C4-2B (cell line): ENCODE results near the gene ADGRE3.
"Not testable (repeated sequence)": the region's sequence is repeated elsewhere in the genome, so short reads cannot be mapped to it uniquely, and the experiment has no call there.

ENCODE experiments used
- H3K27ac ChIP-seq: fragments of 450-650 bp; 2 replicates; pipeline ENCODE4 v1.5.1; 2017
- ZFX ChIP-seq: fragments of 450-650 bp; IDR thresholded peaks from 2 replicates; pipeline ENCODE4 v1.6.1; 2017
- TF ChIP-seq, protein P1 (sequence below): fragments of 450-650 bp; conservative IDR thresholded peaks from 2 replicates; pipeline ENCODE4 v1.5.1; 2017; ENCODE audit warnings: mild to moderate bottlenecking

The ADGRE3 gene

DNA sequence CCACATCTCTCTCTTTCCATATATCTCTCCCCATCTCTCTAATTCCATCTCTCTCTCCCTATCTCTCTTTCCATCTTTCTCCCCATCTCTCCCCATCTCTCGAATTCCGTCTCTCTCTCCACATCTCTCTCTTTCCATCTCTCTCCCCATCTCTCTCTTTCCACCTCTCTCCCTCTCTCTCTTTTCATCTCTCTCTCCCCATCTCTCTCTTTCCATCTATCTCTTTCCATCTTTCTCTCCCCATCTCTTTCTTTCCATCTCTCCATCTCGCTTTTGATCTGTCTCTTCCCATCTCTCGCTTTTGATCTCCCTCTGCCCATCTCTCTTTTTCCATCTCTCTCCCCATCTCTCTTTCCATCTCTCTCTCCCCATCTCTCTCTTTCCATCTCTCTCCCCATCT, 25.6 kb downstream of the ADGRE3 start:
- no peak overlapping the region for H3K27ac ChIP-seq
- TF ChIP-seq ZFX = no peak
- TF ChIP-seq, protein P1, sequence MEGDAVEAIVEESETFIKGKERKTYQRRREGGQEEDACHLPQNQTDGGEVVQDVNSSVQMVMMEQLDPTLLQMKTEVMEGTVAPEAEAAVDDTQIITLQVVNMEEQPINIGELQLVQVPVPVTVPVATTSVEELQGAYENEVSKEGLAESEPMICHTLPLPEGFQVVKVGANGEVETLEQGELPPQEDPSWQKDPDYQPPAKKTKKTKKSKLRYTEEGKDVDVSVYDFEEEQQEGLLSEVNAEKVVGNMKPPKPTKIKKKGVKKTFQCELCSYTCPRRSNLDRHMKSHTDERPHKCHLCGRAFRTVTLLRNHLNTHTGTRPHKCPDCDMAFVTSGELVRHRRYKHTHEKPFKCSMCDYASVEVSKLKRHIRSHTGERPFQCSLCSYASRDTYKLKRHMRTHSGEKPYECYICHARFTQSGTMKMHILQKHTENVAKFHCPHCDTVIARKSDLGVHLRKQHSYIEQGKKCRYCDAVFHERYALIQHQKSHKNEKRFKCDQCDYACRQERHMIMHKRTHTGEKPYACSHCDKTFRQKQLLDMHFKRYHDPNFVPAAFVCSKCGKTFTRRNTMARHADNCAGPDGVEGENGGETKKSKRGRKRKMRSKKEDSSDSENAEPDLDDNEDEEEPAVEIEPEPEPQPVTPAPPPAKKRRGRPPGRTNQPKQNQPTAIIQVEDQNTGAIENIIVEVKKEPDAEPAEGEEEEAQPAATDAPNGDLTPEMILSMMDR = no peak

DNA sequence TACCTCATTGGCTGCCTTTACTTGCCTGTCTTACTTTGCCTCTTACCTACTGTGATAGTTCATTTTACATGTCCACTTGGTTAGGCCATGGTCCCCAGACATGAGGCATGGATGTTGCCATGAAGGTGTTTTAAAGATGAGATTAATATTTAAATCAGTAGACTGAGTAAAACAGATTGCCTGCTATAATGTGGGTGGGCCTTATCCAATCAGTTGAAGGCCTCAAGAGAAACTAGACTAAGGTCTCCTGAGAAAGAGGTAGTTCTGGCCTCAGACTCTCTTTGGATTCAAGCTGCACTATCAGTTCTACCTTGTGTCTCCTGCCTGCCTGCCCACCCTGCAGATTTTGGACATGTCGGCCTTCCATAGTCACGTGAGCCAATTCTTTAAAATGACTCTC, 26.1 kb downstream of the ADGRE3 start:
- TF ChIP-seq, protein P1 = no peak
- TF ChIP-seq ZFX = no peak
- no peak overlapping the region for H3K27ac ChIP-seq

DNA sequence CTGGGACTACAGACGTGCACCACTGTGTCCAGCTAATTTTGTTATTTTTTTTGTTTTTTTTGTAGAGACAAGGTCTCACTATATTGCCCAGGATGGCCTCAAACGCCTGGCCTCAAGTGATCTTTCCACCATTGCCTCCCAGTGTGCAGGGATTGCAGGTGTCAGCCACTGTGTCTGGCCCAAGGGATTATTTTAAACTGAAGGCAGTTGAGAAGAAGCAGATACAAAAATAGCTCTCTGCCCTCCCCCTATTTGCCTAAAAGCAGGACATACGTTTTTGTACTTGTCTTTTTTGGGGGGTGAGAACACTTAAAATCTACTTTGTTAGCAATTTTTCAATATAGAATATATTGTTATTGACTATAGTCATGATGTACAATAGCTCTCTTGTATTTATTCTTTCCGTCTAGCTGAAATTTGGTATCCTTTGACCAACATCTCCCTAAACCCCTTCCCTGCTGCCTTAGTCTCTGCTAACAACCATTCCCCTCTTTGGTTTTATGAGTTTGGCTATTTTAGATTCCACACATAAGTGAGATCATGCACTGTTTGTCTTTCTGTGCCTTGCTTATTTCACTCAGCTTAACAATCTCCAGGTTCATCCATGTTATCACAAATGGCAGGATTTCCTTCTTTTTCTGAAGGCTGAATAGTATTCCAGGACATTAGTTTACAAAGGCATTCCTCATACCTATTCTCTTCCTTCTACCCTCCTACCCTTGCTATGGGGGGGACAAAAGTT, 34.9 kb downstream of the ADGRE3 start:
- no peak overlapping the region for H3K27ac ChIP-seq
- TF ChIP-seq ZFX = no peak
- TF ChIP-seq, protein P1 = no peak

DNA sequence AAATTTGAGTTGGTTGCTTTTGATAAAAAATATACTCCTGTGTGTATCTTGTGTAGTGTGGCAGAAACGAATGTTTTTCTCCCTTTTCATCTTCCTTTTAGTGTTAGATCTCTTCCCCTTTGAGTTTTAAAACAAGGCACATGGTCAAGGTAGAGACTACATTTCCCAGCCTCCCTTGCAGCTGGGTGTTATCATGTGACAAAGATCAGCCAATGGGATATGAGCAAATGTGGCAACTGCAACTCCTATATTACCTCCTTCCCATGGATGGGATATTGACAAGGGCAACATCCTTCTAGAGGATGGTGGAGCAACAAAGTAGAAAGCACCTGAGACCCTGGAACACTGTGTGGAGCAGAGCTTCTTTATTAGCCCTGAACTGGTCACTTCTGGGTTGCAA, 42.4 kb downstream of the ADGRE3 start:
- TF ChIP-seq ZFX = no peak
- TF ChIP-seq, protein P1 = no peak
- H3K27ac ChIP-seq = no peak overlapping the region

DNA sequence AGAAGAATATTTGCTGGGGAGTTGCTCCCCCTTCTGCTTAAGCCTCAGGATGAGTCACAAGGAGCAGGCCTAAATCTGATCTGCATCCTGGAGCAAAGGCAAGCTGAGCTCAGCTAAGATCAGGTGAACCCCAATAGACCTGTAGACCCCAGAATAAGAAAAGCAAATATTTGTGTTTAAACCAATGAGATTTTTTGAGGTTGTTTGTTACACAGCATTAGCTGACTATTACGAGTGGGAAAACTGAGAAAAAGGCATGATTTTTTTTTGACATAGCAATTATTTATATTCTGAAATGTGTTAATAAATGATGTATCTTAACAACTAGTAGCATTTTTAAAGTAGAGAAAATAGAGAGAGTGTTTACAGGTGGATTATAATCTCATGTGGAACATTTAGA, 45.1 kb downstream of the ADGRE3 start:
- no peak overlapping the region for H3K27ac ChIP-seq
- no peak for TF ChIP-seq ZFX
- TF ChIP-seq, protein P1 = no peak

DNA sequence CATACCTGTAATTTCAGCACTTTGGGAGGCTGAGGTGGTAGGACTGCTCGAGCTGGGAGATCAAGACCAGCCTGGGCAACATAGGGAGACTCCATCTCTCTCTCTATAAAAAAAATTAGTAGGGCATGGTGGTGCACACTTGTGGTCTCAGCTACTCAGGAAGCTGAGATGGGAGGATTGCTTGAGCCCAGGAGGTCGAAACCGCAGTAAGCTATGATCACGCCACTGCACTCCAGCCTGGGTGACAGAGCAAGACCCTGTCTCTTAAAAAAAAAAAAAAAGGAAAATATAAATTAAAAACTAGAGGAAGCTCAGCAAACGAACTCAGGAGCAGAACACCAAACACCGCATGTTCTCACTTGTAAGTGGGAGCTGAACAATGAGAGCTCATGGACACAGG, 50.2 kb downstream of the ADGRE3 start:
- H3K27ac ChIP-seq = not testable (repeated sequence)

DNA sequence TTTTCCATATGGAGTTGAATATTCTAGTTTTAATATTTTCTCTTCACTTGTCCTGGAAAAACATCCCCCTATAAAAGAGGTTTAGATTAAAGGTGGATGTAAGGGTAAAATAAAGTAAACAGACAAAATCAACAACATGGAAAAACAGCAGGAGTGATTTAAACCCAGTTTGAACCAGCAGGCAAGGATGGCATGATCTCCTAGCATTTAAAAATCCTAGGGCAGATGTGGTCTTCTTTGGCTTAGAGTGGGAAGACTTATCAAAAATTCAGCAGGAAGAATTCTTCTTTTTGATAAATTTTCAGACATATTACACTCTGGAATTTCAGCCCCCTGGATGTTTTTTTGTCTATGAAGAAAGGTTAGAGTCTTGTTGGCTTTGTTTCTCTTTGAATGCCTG, 55.2 kb downstream of the ADGRE3 start:
- TF ChIP-seq, protein P1 = no peak
- no peak for TF ChIP-seq ZFX
- no peak overlapping the region for H3K27ac ChIP-seq

DNA sequence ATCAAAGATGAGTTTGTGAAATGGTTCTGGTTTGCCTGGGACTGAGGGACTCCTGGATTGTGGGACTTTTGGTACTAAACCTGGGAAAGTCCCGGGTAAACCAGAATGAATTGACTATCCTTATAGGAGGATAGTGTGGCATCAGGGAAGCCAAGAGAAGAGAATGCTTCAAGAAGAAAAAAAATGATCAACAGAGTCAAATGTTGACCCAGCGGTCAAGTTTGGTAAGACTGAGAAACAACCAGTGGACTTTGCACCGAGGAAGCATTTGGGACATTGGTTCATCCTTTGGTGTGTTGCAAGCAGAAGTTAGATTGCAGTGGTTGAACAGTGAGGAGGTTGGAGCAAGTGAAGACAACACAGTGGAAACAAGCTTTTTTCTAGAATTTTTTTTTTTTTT, 58.2 kb downstream of the ADGRE3 start:
- H3K27ac ChIP-seq = no peak overlapping the region
- TF ChIP-seq, protein P1 = no peak
